Stimulated activated CD8-positive, alpha-beta memory T cell treated with anti-CD3 and anti-CD28 coated beads, Interleukin-7, amount 100 ng/mL, for 48 hours (primary cell): Measurements from ENCODE around the gene ITK.
"Not testable (repeated sequence)": the region's sequence is repeated elsewhere in the genome, so short reads cannot be mapped to it uniquely, and the experiment has no call there.

Experiments
- DNase-seq, 2 donors: peaks; one replicate each; pipeline ENCODE4 v3.0.0-alpha.2; 2020; ENCODE audit warnings: low read depth in 1 of 2; ENCODE audit errors: extremely low read depth in 1 of 2

ITK gene

GRCh38 chr5:157244704-157245103 is 64.1 kb downstream of the ITK start:
- not testable (repeated sequence) for DNase-seq

DNA sequence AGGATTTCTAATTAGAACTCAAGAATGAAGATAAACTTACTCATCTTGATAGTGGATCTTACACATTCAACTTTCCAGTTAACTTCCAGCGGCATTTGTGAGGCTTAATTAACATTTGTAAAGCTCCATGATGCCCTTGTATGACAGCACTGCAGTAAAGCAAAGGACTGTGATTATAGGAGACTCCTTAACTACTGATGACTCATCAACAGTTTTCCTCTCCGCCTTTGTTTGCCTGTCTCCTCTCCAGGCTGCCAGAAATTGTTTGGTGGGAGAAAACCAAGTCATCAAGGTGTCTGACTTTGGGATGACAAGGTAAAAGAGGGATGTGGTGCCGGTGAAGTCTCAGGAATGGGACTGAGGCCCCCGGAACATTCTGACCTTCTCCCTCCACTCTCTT is 64.8 kb downstream of the ITK start:
- DNase-seq, result no peak

GRCh38 chr5:157245886-157246285 is 65.2 kb downstream of the ITK start:
- no peak for DNase-seq

DNA sequence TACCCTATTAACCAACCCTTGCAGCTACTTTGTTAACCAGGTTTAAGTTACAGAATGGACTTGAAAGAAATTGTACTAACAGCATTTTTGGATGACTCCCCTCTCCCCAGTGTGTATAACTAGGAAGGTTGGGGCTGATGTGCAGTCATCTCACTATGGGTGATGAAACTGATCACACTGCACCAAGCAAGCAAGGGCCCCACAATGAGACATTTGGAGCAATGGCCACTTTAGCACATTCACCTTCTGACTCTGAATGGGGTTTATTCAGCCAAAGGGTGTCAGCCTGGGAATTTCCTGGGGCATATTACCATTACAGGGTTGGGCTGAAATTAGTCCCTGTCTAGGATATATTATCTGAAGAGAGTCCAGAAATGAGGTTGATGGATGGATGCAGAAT is 66.6 kb downstream of the ITK start:
- no peak for DNase-seq

DNA sequence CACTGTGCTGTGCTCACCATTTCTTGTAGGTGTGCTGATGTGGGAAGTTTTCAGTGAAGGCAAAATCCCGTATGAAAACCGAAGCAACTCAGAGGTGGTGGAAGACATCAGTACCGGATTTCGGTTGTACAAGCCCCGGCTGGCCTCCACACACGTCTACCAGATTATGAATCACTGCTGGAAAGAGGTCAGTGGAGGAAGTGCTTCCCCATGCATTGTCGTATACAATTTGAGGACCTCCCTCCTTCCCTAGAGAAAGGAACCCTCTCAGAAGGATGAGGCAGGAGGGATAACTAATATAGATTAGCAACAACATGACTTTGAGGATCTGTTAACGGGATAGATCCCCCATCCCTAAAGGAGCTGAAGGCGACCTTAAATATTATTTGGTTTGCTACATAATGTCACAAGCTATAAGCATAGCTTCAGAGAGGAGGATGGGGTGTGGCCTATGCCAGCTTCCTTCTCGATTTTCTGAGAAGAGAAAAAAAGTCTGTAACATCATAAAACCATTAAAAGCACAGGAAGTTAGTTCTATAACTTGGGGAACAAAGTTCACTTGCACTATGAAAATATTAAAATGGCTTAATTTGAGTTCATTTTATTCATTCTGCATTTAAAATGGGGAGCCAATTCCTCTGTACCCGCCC is 68.3 kb downstream of the ITK start:
- no peak for DNase-seq

GRCh38 chr5:157252711-157253465 is 72.2 kb downstream of the ITK start:
- DNase-seq, result peak in 1 of 2 donors; percentile 70

DNA sequence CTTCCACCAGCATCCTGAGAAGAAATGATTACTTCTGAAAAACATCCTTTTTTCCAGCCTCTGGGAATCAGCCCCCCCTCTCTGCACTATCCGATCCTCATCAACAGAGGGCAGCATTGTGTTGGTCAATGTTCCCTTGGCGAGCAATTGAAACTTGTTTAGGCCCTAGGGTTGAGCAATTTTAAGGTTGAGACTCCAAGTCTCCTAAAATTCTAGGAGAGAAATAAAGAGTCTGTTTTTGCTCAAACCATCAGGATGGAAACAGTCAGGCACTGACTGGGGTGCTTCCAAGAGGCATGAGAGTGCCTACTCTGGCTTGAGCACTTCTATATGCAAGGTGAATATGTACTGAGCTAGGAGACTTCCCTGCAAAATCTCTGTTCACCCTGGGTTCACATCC is 72.9 kb downstream of the ITK start:
- DNase-seq, result no peak

- no peak for DNase-seq
Measured at GRCh38 chr5:157258450-157258849, 77.8 kb downstream of the ITK start.

DNA sequence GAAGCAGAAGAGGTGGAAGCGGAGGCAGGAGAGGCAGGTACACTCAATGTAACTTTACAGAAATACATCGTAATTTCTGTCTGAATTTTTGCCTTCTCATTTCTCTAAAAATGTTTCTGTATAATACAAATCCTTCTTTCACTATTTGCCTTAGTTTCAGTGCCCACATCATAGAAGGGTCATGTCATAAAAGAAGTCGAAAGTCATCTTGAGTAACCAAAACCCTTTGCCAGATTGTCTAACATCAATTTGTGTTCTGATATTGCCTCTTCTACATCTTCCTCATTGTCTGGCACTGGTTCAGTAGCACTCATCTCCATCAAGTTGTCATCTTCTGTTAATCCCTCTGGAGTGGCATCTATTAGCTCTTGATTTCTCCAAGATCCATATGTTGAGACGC is 79.1 kb downstream of the ITK start:
- DNase-seq, result no peak

- no peak for DNase-seq
Measured at GRCh38 chr5:157263496-157264090, 83.0 kb downstream of the ITK start.

GRCh38 chr5:157265714-157266285 is 85.2 kb downstream of the ITK start, which contains the start of gene CYFIP2:
Gene CYFIP2 (plus strand): TSS chr5:157266123. CDS start chr5:157285362, 19,239 bp downstream.
- peak; percentile 59 to 81 for DNase-seq

DNA sequence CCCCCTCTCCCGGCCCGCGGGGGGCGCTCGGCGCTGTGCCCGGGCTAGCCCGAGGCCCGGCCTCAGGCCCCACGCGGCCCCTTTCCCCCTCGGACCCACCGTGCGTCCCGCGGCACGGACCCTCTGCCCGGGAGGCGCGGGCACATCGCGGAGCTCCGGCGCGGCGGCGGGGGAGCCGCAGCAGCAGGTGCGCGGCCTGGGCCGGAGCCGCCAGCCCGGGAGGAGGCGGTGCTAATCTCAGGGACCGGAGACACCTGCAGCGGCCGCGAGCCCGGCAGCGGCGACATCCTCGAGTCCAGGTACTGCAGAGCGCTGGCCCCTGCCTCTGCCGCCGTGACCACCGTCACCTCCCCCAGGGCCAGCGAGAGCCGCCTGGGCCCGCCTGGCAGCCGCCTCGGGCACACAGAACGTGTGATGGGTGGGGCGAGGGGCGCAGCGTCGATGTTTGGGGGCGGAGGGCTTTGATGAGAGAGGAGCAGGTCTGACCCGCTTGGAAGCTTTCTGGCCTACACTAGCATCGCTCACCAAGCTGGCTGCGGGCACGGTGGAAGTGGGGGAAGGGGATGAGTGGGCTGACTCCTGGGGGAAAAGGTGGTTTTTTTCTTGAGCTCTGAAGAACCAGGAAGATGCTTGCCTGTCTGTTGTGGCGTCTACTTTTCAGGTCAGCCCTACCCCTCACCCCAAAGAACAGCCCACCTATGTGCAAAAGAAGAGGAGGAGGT is 85.8 kb downstream of the ITK start:
- DNase-seq, result peak in 1 of 2 donors; percentile 40

- no peak for DNase-seq
Measured at GRCh38 chr5:157267025-157267424, 86.4 kb downstream of the ITK start.

DNA sequence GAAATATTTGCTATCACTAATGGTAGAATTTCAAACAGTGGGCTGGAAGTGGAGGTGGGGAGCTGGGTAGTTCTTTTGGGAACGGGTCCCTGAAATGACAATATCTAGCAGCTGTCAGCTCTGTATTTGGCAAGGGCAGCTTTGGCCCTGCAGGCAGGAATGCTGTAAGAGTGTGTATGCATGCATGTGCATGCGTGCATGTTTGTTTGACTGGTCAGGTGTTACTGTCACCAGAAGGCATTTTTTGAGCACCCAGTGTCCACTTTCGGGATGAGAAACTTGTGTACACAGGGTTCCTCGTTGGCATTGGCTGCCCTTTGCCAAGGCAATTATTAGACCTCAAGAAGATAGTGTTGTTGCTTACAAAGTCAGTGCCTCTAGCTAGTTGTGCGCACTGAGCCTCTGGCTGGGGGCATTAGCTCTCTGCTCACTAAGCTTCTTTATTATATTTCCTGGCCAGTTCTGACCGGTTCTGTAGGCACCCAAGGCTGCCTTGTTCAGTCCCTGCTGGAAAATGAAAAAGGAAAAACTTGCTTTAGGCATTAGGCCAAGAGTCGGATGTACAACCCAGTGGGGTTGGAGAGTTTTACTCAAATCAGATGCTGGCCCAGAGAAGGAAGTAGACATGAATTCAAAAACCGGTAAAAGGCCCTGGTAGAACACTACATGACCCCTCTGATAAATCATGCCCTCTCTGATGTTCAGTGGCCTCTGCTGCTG is 87.3 kb downstream of the ITK start:
- no peak for DNase-seq

- DNase-seq, result no peak
Measured at GRCh38 chr5:157269165-157269671, 88.6 kb downstream of the ITK start.

DNA sequence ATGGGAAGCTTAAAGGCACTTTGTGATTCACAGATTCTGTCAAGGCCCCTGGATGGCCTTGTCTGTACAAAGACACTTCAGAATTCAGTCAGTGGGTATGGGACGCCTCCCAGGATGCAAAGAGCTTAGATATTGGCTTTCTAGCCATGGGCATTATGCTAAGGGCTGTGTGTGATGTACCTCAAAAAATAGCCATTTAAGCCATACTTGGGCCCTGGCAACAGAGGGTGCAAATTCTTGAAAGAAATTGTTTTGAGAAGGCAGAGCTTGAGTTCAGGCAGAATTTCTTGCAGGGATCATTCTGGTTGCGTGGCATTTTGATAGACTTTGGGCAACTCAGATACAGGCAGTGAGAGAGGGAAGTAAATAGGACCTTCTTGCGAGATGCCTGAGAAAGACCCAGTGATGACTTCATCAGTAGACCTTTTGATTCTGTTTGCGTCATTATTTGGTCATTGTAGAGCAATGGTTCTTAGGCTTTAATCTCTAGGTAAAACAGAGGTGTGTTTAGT is 89.2 kb downstream of the ITK start:
- DNase-seq, result no peak

DNA sequence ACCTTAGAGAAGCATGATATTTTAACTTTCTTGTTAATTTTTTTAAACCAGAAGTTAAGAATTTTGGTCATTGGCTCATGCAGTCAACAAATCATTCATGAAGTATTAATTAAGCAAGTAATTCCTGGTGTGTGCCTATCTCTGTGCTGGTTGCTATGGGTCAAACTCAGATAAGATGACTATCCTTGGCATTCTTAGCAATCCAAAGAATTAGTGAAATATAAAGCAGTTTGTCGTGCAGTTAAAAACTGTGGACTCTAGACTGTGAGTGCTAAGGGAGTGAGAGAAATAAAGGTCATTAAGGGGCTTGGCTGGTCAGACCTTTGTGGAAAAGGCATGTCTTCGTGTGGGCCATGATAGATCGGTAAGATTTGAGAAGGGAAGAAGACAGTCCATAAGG is 90.1 kb downstream of the ITK start:
- no peak for DNase-seq

DNA sequence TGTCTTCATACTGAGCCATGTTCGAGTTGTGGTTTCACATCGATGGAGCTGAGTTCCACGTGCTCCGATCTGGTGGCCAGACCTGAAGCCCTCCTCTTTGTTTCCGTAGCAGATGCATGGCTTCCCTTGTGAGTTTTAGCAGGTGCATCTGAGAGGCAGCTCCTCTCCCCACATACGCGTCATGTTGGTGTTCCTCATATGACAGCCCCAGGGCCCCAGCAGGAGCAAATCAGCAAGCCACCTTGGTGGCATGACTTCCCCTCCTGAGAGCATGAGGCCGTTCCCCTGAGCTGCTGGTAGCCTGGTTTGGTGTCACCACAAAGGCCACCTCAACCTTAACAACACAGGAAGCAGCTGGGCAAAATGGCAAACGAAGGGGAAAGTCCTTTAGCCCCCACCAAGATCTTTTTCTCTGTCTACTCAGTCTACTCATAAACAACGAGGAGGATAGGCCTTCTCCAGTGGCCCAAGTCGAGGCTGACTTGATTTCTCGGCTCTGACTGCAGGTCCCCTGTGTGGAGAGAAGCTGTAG is 91.2 kb downstream of the ITK start:
- DNase-seq, result peak; percentile 70 to 91

GRCh38 chr5:157273131-157273556 is 92.5 kb downstream of the ITK start:
- no peak for DNase-seq

- no peak for DNase-seq
Measured at GRCh38 chr5:157275403-157275802, 94.8 kb downstream of the ITK start.
